Epidermal melanocyte (primary cell): ENCODE data around the gene USP11.

Experiments
- DNase-seq: peaks from one replicate; pipeline ENCODE4 v3.0.0; 2011; ENCODE audit warnings: low spot score; ENCODE audit not compliant: insufficient read length

The USP11 gene

GRCh38 chrX:47202877-47203276, 29.9 kb upstream of the USP11 start:
- no peak for DNase-seq

GRCh38 chrX:47204970-47205369, 27.8 kb upstream of the USP11 start:
- DNase-seq = no peak

DNA sequence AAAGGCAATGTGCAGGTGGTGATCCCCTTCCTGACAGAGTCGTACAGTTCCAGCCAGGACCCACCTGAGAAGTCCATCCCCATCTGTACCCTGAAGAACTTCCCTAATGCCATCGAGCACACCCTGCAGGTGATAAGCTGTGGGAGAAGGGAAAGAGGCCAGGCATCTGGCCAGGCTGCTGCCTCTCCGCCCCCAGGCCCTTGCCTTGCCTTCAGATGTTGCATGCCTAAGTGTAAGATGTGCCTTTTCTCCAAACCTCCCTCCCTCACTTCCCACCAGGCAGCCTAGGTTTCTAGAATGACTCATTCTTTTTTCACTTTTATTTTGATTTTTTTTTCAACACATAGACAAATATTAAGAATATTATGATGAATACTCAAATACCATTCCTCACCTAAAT, 26.5 kb upstream of the USP11 start:
- DNase-seq = no peak

GRCh38 chrX:47208108-47208507, 24.7 kb upstream of the USP11 start:
- DNase-seq = no peak

DNA sequence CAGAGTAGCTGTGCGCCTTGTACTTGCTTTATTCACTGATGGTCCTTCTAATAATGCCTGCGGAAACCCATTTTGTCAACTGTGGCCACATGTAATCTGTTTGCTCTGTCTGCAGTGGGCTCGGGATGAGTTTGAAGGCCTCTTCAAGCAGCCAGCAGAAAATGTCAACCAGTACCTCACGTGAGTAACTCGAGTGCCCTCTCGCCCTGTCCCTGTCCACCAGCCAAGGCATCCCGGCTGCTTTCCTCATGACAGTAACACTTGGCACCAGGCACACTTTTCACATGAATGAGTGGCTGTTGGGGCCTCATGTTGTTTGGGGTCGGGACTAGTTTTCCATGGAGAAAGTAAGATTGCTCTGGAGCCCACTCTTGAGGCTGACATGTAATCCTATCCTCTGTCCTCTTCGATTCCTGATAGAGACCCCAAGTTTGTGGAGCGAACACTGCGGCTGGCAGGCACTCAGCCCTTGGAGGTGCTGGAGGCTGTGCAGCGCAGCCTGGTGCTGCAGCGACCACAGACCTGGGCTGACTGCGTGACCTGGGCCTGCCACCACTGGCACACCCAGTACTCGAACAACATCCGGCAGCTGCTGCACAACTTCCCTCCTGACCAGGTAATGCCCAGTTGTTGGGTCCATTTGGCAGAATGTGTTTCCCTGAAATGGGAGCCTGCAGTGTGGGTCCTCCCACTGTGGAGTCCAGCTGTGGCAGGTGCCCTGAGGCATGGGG, 23.1 kb upstream of the USP11 start:
- no peak for DNase-seq

- no peak for DNase-seq
These were observed 22.0 kb upstream of the USP11 start for GRCh38 chrX:47210661-47211425.

GRCh38 chrX:47212381-47213293, 20.2 kb upstream of the USP11 start:
- no peak for DNase-seq

DNA sequence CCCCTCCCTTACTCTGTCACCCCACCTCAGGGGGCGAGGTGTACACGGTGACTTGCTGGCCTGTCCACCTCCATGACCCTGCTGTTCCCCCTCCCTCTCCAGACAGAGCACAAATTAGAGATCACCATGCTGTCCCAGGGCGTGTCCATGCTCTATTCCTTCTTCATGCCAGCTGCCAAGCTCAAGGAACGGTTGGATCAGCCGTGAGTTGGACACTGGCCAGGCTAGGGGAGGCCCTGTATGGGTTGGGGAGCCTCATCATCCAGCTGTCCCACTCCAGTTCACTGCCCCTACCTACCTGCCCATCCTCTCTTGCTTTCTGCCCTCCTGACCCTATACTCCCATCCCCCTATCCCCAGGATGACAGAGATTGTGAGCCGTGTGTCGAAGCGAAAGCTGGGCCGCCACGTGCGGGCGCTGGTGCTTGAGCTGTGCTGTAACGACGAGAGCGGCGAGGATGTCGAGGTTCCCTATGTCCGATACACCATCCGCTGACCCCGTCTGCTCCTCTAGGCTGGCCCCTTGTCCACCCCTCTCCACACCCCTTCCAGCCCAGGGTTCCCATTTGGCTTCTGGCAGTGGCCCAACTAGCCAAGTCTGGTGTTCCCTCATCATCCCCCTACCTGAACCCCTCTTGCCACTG, 18.3 kb upstream of the USP11 start:
- DNase-seq = no peak

- DNase-seq = no peak
These were observed 17.4 kb upstream of the USP11 start for GRCh38 chrX:47215291-47215900.

DNA sequence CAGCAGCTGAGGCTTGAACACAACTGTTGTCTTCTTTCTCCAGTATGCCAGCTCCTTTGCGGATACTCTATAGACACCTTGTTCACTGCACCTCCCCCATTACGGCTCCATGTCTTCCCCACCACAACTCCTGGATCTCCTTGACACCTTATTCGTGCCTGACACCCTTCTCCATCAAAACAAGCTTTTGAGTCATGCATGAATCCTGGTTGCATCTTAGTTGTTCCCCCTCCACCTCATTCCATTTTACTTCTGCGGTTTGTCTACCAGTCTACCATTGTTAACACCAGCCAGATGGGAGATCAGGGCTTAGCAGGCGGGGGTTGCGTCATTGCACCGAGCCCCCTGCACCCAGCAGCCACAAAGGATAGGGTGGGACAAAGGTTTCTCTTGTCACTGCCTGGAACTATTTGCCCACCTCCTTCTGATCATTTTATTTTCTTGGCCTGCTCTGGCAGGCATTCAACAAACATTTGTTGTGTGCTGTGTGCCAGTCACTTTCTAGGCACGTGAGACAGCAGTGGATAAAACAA, 16.4 kb upstream of the USP11 start:
- no peak for DNase-seq

- no peak for DNase-seq
These were observed 15.5 kb upstream of the USP11 start for GRCh38 chrX:47217121-47217851.

GRCh38 chrX:47217852-47218279, 14.9 kb upstream of the USP11 start:
- peak; percentile 69 for DNase-seq

DNA sequence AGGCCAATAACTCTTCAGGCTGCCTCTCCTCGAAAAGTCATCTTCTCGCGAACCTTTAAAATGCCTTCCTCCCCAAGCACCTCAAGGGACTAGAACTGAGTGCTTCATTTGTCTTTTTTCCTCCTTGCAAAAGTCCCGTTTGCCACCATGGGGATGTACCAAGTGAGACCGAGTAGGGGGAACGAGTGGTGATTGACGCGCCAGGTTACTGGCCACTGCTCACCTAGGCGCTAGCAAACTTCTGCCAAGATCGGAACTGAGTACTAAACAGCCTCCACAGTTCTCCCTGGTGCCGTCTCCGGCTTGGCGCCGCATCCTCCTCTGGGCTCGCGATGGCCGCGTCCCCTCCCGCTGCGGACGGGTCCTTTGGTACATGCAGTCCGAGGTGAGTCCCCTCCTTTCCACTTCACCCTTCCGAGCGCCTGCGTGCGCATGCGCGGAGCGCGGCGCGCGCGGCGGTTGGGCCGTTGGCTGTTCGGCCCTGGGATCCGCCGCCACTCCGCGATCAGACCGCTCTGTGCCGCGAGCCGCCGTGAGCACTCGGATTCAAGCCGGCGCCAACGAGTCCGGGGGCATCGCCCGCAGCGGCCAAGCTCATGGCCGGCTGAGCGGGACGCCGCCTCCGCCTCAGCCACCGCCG, 14.4 kb upstream of the USP11 start, which contains the start of gene CDK16:
Gene CDK16 (plus strand): TSS at position 402 of the 640 bp plus-strand sequence. CDS start 4,877 bp downstream, outside the sequence.
- DNase-seq = peak; percentile 60

DNA sequence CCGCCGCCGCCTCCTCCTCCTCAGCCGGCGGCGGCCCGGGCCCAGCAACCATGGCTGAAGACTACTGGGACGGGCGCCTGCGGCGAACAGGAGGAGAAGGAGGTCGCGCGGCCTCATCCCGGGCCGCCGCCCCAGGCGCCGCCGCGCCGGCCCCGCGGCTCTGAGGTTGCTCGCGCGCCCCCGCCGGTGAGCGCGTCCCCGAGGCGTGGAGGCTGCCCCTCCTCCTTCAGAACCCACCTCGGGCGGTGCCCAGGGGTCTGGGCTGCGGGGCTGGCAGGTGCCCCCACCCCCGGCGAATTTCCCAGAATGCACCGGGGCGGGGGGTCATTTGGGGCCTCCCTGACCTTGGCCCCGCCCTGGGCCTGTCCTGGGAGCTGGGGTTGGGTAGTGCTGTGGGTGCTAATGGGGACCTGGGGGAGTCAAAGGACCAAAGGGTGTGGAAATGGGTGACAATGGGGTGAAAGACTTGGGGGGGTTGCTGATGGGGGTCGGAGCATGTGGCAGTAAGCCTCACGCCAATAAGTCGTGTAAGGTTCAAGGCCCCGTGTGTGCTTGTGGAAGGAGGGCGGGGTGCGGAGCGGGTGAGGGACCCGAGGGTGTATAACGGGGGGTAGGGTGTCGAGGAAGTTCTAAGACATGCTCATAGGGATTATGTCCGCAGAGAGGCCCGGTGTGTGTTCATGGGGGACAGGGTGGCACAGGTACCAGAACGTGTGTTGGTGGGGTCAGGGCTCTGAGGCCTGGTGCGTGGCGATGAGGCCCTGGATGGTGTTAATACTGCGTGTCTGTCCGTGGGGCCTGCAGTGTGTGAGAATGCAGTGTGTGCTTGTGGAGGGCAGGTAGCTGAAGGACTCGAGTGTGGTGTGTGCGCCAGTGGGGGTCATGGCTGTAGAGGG, 13.6 kb upstream of the USP11 start:
- no peak for DNase-seq

GRCh38 chrX:47221756-47222155, 11.1 kb upstream of the USP11 start:
- no peak for DNase-seq

DNA sequence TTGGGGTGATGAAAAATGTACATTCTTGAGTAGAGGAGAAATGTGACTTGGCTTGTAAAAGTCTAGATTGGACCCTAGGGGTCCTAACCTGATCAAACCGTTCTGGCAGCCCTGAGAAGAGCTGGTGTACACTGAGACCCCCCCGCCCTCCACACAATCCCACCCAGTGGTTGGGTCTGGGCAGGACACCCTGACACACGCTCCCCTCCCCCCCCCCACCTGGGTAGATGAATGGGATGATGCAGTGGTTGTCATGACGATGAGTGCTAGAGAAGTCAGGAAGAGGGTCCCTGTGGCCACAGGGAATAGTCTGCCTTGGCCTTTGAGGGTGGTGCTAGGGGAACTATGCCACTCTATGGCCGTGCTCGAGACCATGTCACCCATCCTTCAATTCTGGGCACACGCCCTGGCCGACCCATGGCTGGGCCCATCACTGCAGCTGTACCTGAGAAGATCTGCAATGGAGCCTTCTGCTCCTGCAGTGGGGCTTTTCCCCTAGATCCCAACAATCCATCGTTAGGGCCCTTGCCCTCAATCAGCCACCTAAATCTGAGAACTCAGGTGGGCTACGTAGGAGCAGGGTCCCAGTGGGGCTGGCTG, 10.0 kb upstream of the USP11 start:
- DNase-seq = no peak

DNA sequence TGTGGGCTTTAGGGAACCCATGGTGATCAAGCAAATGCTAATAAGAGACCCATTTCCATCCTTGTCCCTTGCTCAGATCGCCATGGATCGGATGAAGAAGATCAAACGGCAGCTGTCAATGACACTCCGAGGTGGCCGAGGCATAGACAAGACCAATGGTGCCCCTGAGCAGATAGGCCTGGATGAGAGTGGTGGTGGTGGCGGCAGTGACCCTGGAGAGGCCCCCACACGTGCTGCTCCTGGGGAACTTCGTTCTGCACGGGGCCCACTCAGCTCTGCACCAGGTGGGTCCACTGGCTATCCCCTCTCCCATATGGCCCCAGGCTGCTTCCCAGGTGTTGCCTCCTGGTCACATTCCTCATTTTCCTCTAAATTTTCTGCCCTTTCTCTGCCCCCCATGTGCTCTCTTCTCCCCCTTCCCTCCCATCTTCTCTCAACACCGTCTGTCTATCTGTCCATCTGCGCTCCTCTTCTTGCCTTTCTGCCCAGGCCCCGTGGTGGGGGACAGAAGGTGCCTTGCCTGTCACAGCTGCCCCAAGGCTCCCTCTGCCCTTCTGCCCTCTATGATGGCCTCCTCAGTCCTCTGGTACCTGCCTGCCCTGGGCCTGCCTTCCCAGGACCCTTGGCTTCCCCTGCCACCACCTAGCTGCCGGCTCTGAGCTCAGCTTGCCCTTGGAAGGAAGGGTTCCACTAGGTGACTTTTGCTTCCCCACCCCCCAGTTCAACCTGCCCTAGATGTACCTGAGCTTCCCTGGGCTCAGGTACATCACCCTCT, 9.1 kb upstream of the USP11 start:
- DNase-seq = no peak
